GM10266 (cell line): ENCODE results near the gene KCNH4.
A peak's percentile ranks its signal among the peaks of the same experiment; 100 is the strongest.

ENCODE experiments used
- DNase-seq: peaks from one replicate; pipeline ENCODE4 v3.0.0; 2012; ENCODE audit errors: extremely low spot score
- TF ChIP-seq, protein P1 (sequence below): IDR thresholded peaks from 2 replicates; pipeline ENCODE4 v1.5.1; 2012; ENCODE audit warnings: mild to moderate bottlenecking, low read depth; ENCODE audit not compliant: control insufficient read depth, insufficient read depth; ENCODE audit errors: missing control alignments

The KCNH4 gene

GRCh38 chr17:42125565-42125964 lies 55.4 kb downstream of the KCNH4 start:
- no peak for DNase-seq
- TF ChIP-seq, protein P1, sequence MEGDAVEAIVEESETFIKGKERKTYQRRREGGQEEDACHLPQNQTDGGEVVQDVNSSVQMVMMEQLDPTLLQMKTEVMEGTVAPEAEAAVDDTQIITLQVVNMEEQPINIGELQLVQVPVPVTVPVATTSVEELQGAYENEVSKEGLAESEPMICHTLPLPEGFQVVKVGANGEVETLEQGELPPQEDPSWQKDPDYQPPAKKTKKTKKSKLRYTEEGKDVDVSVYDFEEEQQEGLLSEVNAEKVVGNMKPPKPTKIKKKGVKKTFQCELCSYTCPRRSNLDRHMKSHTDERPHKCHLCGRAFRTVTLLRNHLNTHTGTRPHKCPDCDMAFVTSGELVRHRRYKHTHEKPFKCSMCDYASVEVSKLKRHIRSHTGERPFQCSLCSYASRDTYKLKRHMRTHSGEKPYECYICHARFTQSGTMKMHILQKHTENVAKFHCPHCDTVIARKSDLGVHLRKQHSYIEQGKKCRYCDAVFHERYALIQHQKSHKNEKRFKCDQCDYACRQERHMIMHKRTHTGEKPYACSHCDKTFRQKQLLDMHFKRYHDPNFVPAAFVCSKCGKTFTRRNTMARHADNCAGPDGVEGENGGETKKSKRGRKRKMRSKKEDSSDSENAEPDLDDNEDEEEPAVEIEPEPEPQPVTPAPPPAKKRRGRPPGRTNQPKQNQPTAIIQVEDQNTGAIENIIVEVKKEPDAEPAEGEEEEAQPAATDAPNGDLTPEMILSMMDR, result no peak

DNA sequence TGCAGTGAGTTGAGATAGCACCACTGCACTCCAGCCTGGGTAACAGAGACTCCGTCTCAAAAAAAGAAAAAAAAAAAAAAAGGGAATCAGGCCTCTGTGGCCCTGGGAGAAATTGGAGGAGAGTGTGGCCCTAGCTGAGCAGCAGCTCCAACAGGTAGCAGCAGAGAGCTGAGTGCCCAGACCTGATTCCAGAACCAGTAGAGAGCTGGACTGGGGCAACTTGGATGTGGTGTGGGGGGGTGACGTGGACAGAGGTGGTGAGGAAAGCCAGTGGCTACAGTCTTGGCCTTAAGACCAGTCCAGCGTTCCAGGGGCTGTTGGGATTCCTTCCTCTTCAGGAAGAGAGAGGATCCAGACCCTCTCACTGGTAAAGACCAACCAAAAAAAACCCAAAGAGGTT lies 56.7 kb downstream of the KCNH4 start:
- TF ChIP-seq, protein P1, result no peak
- DNase-seq, result no peak

DNA sequence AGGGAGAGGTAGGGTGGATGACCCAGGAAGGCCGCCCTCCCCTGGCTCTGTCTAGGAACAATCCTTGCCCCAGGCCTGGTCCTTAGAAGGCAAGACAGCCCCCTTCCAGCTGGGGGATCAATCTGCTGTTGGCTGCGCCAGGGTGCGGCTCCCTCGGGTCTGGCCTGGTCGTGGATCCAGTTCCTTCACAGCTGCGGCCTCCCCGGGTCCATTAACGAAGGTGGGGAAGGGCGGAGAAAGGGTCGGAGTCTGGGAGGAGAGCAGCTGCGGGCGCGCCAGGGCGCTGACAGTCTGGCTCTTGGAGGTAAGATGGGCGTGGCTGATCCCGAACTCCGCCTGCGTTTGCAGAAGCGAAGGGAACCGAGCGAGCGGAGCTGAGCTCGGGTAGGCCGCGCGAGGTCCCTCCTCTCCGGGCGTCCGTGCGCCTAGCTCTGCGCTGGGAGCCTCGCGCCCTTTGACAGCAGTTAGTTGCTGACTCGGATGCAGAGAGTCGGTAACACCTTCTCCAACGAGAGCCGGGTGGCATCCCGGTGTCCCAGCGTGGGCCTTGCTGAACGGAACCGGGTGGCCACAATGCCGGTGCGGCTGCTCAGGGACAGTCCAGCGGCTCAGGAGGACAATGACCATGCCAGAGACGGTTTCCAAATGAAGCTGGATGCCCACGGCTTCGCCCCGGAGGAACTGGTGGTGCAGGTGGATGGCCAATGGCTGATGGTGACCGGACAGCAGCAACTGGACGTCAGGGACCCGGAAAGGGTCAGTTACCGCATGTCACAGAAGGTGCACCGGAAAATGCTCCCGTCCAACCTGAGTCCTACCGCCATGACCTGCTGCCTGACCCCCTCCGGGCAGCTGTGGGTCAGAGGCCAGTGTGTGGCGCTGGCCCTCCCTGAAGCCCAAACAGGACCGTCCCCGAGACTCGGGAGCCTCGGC lies 58.3 kb downstream of the KCNH4 start, which contains the start of gene HSPB9:
TSS of gene HSPB9 (plus strand) at position 434 of the 933 bp plus-strand sequence. CDS start at position 481, 47 bp downstream.
- no peak for DNase-seq
- TF ChIP-seq, protein P1, result no peak

- DNase-seq, result peak; percentile 94
Observed at GRCh38 chr17:42120770-42121769, 59.9 kb downstream of the KCNH4 start, which contains the start of gene KAT2A. TSS of gene KAT2A (minus strand) at chr17:42121367. CDS start at chr17:42121304, 63 bp downstream.

DNA sequence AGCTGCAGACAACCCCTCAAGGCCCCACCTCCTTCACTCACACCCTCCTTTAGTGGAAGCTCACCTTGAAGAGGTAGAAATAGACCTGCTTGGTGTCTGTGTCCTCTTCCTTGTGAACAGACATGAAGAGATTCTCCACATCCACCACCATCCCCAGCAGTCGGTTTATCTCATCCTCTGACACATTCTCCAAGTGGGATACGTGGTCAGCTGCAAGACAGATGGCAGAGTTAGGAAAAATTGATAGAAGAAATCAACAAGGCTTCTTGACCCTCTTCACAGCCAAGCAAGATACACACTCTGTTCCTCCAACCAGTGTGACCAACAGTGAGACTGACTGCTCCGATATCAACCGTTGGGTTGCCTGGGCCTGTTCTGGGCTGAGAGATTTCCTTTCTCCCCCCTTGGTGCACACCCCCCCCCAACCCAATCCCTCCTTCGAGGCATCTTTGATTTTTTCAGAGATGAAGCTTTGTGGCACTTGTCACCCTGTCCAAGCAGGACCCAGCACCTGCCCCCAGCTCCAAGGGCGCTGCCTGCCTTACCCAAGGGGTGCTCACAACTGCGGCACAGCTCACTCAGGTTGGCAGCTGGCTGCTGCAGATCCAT lies 60.7 kb downstream of the KCNH4 start:
- TF ChIP-seq, protein P1, result no peak
- no peak for DNase-seq

More at GRCh38 chr17:42120770-42121769, 59.9 kb downstream of the KCNH4 start, which contains the start of gene KAT2A:
- TF ChIP-seq, protein P1, result no peak

DNA sequence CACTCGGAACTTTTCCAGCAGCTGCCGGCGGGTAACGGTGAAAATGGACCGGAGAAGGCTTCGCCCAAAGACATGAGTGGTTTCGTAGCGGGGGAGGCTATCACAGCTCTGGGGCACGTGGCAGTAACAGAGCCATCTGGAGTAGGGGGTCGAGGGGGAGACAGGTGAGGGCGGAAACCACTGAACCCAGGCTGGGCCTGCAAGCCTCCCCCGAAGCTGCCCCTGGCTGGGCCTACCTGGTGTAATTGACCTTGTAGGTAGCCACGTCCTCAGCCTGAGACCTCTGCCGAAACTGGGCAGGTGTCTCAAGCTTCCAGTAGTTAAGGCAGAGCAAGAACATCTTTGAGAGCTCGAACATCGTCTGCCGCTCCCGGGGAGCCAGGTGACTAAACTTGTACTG lies 61.6 kb downstream of the KCNH4 start:
- TF ChIP-seq, protein P1, result no peak
- DNase-seq, result no peak
